ENCODE data around the gene GSN. TPM values are rescaled to one million over a fixed set of nuclear protein-coding genes. Genes with fewer than 3 reads are reported as not detected.

Gene GSN
- total RNA-seq, 1 experiment from 2014 or later, result 278 TPM

GRCh38 chr9:121364077-121364476 is 96.1 kb downstream of the GSN start:
- no TSS peak for BruUV-seq (replicated peaks)
- no peak overlapping the region for H3K4me3 ChIP-seq (ENCODE audit: low read depth in 2 of 2, low read length in 2 of 2)
- intact Hi-C loops (cut with micrococcal nuclease; ENCODE audit: unreplicated experiment) (no loop called here), in situ Hi-C loops (cut with HindIII; ENCODE audit: low pct_unique_long_range_greater_than_20kb, low sequenced_read_pairs) (no loop called here)
- CTCF ChIA-PET, result no interaction called here
- POLR2A ChIA-PET, result no interaction called here
- H3K27me3 ChIP-seq (ENCODE audit: control insufficient read depth, insufficient read depth, low read length), result no peaks in the 10 kb centered on the region
- peaks cover 33% of the 10 kb centered on the region for H3K4me1 ChIP-seq (ENCODE audit: control insufficient read depth, insufficient read depth, low read length)
- peak overlapping the region; percentile 77; the same call in 1 of the 2 replicates for H3K27ac ChIP-seq (ENCODE audit: low read length)
- DNase-seq (ENCODE audit: low read depth, low spot score) (no peak), ATAC-seq (no peak)
- TF ChIP-seq REST (IDR thresholded peaks at IDR 0.05; ENCODE audit: insufficient read depth in 1 of 2, low read depth in 2 of 2, low read length in 1 of 2), result no peak
- TF ChIP-seq SIN3A (IDR thresholded peaks at IDR 0.05; ENCODE audit: borderline replicate concordance, insufficient read depth, low read depth, low read length), result no peak
- TF ChIP-seq CTCF (IDR thresholded peaks at IDR 0.05), result no peak
- no peaks in the 10 kb centered on the region; the same call in 1 of the 2 replicates for H3K36me3 ChIP-seq (ENCODE audit: control insufficient read depth, insufficient read depth, low read length)
- H3K9me3 ChIP-seq (ENCODE audit: control insufficient read depth, insufficient read depth, low read depth, low read length), result no peaks in the 10 kb centered on the region

GRCh38 chr9:121364886-121365285 is 96.9 kb downstream of the GSN start:
- DNase-seq (ENCODE audit: low read depth, low spot score) (no peak), ATAC-seq (no peak)
- H3K27me3 ChIP-seq (ENCODE audit: control insufficient read depth, insufficient read depth, low read length), result no peaks in the 10 kb centered on the region
- no peaks in the 10 kb centered on the region for H3K9me3 ChIP-seq (ENCODE audit: control insufficient read depth, insufficient read depth, low read depth, low read length)
- H3K36me3 ChIP-seq (ENCODE audit: control insufficient read depth, insufficient read depth, low read length), result no peaks in the 10 kb centered on the region; the same call in 1 of the 2 replicates
- H3K4me3 ChIP-seq (ENCODE audit: low read depth in 2 of 2, low read length in 2 of 2), result no peak overlapping the region
- H3K27ac ChIP-seq (ENCODE audit: low read length), result peak overlapping the region; percentile 57; the same call in 1 of the 2 replicates
- peaks cover 33% of the 10 kb centered on the region for H3K4me1 ChIP-seq (ENCODE audit: control insufficient read depth, insufficient read depth, low read length)
- intact Hi-C loops (cut with micrococcal nuclease; ENCODE audit: unreplicated experiment), result no loop called here
- in situ Hi-C loops (cut with HindIII; ENCODE audit: low pct_unique_long_range_greater_than_20kb, low sequenced_read_pairs), result no loop called here
- BruUV-seq (replicated peaks), result no TSS peak
- ChIA-PET CTCF (no interaction called here), POLR2A (no interaction called here)
- TF ChIP-seq TCF7L2 (IDR thresholded peaks at IDR 0.05; ENCODE audit: low read depth, low read length) (no peak), CTCF (IDR thresholded peaks at IDR 0.05) (no peak), POLR2AphosphoS5 (IDR thresholded peaks at IDR 0.05; ENCODE audit: low read depth, low read length) (no peak), SIN3A (IDR thresholded peaks at IDR 0.05; ENCODE audit: borderline replicate concordance, insufficient read depth, low read depth, low read length) (no peak), REST (IDR thresholded peaks at IDR 0.05; ENCODE audit: insufficient read depth in 1 of 2, low read depth in 2 of 2, low read length in 1 of 2) (no peak)
